Jurkat, Clone E6-1 (cell line): Measurements from ENCODE around the gene SLC38A1.
"Not testable (repeated sequence)": the region's sequence is repeated elsewhere in the genome, so short reads cannot be mapped to it uniquely, and the experiment has no call there.

ENCODE experiments used
- DNase-seq: peaks from one replicate; pipeline ENCODE4 v3.0.0-alpha.2; 2011; ENCODE audit warnings: low read depth, low spot score
- H3K4me3 ChIP-seq: 2 replicates; pipeline ENCODE4 v1.5.1; 2011; ENCODE audit warnings: mild to moderate bottlenecking, low read length, control low read depth, moderate library complexity

Gene SLC38A1

DNA sequence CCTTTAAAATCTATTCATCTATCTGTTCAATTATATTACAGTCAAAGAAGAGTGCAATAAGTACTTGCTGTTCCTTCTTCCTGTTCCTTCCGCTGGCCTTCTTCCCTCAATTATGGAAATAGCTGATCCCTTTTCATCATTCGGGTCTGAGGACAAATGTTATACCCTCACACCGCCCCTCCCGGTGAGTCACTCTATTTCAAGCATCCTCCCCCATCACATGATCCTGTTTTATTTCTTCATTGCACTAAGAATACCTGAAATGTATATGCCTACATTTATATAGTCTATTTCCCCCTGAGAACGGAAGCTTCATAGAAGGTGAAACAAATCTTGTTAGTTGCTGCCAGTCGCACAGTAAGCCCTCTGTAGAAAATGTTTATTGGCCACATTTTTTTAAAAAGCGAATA lies 2.5 kb downstream of the SLC38A1 start:
- peak; percentile 20 for DNase-seq
- H3K4me3 ChIP-seq: peak overlapping the region; percentile 92

DNA sequence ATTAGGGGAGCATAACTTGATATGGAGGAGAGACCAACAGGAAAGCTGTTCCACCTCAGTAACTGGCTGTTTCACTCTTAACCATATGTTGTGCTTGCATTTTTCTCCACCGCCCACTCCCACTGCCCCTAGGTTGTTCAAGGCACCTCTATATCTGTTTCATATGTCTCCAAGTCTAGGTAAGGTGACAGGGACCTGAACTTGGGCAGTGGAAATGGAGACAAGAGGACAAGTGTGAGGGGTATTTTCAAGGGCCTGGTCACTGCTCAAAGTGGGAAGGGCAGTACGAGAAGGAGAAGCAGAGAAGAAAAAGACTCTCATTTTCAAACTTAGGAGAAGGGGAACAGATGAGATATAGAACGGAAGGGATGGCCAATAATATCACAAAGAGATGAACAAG lies 3.1 kb downstream of the SLC38A1 start:
- DNase-seq: no peak
- no peak overlapping the region for H3K4me3 ChIP-seq

DNA sequence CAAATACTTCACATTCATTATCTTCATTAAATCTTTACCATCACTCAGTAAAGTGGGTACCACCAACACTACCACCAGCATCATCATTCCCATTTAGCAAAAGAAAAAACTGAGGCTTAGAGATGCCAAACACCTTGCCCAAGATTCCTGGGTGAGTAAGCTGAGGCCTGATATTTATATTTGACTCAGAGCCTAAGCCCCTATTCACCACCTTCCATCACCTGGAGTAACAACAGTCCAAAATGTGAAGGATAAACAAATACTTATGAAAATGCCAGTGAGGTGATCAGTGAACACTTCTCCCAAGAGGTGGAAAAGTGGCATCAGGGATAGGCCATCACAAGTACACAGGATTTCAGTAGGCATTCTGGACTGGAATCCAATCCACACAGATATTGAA lies 3.7 kb downstream of the SLC38A1 start:
- DNase-seq: no peak
- H3K4me3 ChIP-seq: no peak overlapping the region

DNA sequence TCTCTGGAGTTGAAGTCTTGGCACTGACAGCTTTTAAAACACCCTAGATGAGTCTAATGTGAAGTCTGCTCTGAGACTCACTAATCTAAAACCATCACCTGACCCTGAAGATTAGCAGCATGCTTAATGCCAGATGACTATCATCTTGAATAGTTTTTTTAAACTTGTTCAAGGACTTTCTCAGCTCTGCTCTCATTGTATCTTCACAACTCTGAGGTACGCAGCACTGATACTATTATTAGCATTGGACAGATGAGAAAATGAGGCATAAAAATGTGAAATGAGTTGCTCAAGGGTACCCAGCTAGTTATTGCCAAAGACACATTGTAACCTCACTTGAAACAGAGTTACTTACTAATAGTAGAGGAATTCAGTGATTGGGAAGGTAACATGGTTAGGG lies 4.8 kb downstream of the SLC38A1 start:
- H3K4me3 ChIP-seq: no peak overlapping the region
- DNase-seq: no peak

DNA sequence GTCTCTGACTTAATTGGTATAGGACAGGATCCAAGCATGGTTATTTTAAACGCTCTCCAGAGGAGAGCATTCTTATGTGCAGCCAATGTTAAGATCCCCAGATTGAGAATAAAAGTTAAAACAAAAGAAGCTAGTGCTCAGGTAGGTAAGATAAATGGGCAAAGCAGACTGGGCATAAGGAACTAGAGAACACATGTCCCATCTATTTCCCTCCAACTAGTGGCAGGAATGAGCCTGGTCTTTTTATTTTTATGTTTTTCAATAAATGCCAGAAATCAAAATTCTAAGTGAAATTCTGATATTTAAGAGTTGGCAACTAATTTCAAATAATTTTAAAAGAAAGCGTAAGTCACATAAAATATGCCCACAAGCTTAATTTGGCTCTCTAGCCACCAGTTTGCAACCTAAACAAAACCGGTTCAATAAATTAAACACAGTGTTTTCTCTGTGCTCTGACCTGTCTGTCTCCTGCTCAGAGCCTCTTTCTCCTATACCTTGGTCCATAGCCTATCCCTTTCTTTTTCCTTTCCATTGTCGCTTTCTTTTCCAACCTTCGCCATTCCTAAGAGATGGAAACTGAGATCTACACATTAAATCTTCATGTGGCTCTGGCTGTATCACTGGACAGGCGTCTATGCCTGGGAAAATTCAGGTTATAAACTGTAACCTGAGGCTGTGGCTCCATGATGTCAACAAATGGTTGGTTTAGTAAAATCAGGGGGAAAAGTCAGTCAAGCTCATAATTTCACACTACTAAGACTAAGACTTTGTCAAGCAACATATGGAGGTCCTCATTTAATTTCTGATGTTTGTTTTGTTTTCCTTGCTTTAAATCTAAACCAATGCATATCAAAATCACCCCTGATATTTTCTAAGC lies 5.5 kb downstream of the SLC38A1 start:
- DNase-seq: no peak
- no peak overlapping the region for H3K4me3 ChIP-seq

DNA sequence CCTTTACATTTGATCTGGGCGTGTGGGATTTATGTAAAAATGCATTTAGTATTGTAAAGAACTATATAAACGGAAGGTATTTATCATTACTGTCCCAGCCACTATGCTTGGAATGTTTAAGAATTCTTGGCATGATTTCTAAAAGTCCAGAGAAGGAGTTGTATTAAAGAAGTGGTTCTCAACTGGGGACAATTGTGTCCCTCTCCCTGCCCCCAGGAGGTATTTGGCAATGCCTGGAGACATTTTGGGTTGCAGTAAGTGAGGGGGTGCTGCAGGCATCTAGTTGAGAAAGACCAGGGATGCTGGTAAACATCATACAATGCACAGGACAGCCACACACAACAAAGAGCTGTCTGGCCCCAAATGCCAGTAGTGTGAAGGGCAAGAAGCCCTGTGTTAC lies 7.2 kb downstream of the SLC38A1 start:
- no peak overlapping the region for H3K4me3 ChIP-seq

DNA sequence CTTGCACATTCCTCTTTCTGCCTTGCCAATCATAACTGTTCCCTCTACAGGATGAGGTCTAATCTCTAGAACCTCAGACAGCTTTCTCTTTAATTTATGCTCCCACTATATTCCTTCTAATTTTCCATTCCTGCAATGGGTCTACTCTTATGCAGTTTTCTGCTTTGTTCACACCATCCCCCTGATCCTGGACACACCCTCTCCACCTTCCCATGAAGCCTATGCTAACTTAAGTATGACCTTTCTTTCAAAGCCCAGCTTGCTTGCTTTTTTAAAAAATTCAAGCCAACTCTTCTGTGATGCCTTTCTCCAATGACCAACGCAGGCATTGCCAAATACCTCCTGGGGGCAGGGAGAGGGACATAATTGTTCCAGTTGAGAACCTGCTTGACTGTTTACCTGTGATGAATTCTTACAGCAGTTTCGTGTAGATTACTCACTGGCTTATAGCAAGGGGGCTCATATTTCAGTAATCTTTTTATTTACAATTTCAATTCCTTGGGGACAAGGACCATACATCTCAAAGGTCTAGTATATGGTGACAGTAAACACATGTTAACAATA lies 7.8 kb downstream of the SLC38A1 start:
- no peak overlapping the region for H3K4me3 ChIP-seq
- no peak for DNase-seq

More for the DNA sequence above, 7.2 kb downstream of the SLC38A1 start:
- no peak for DNase-seq

DNA sequence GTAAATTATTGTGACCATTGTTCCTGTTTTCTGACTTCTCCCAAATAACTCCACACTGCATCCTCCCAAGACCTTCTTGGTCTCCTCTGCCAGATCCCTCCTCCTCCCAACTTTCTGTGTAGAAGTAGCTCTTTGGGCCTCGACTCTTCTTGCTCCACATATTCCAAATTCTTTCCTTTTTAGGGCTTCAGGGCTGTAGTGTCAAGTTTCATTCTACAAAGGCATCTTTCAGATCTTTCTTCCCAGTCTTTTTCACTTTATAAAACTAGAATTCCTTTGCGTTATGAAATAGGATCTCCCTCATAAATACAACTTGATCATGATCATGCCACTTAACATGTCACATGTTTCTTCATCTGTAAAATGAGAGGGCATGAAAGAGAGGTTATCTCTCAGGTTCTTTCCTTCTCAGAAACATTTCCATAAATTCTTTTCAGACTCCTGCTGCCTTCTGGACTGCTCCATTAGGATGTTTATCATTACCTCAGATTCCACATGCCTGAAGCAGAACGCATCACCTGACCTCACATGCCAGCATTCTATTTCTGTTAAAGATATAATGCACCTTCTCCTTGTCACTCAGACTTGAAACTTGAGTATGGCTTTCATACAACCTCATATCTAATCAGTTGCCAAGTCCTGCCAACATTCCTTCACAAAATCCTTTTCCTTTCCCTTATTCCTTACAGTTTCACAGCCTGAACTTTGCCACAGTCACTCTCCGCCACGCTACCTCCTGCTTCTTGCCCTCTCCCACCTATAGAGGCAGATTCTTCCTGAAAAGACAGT lies 8.5 kb downstream of the SLC38A1 start:
- DNase-seq: no peak
- H3K4me3 ChIP-seq: no peak overlapping the region

DNA sequence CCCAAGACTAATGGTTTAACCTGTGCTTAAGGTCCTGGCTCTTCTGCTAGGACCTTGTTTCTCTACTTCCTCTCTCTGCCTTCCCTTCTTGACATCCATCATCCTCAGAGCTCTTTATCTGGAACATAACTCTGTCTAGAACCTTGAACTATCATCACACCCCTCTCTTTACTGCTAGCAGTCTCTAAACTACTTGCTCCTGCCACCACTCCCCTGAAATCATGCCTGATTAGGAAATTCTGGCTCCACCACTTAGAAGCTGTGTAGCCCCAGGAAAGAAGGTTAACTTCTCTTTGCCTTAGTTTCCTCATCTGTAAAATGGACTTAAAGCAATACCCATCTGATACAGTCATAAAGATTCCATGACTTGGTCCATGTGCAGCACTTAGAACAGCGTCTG lies 9.1 kb downstream of the SLC38A1 start:
- no peak for DNase-seq
- no peak overlapping the region for H3K4me3 ChIP-seq

DNA sequence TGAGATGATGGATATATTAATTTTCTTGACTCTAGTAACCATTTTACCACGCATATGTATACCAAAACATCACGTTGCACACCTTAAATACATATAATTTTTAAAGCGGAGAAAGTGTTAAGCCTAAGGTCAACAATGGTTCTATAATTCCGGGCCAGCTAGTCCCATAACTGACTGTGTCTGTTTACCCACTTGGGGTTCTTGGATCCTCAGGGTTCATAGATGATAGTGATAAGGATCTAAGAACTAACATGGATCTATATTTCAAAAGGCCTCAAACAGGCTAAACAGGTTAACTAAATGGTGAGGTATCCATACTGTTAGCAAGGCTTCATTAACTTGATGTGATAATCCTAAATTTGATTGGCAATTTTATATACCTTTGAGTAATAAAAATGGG lies 9.8 kb downstream of the SLC38A1 start:
- no peak for DNase-seq
- H3K4me3 ChIP-seq: no peak overlapping the region

DNA sequence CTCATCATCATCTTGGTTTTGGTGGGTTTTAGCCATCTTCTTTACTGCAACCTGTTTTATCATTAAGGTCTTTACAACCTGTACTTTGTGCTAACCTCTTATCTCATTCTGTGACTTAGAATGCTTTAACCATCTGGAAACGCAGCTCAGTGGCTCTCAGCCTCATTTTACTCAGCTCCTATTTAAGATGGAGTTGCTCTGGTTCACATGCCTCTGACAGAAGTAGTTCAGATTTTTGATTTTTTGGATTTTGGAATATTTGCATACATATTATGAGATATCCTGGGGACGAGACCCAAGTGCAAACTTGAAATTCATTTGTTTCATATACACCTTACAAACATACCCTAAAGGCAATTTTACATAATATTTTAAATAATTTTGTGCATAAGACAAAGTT lies 10.7 kb downstream of the SLC38A1 start:
- DNase-seq: no peak
- no peak overlapping the region for H3K4me3 ChIP-seq

DNA sequence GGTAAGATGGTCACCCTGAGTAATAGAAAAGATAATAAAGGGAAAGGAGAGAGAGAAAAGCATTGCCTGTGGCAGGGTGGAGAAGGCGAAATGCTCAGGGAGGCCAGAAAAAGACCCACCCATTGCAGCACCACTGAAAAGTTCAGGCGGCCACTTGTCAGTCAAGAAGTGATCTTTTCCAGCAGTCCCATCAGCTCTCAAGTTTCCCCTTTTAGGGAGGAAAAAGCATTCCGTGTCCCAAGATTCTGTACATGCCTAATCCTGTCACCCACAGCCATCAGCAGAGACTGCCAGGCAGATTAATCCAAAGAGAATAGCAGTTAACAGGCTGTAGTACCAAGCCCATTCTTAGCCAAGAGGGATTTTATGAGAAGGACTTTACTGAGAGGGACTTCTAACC lies 11.9 kb downstream of the SLC38A1 start:
- H3K4me3 ChIP-seq: no peak overlapping the region
- DNase-seq: no peak

DNA sequence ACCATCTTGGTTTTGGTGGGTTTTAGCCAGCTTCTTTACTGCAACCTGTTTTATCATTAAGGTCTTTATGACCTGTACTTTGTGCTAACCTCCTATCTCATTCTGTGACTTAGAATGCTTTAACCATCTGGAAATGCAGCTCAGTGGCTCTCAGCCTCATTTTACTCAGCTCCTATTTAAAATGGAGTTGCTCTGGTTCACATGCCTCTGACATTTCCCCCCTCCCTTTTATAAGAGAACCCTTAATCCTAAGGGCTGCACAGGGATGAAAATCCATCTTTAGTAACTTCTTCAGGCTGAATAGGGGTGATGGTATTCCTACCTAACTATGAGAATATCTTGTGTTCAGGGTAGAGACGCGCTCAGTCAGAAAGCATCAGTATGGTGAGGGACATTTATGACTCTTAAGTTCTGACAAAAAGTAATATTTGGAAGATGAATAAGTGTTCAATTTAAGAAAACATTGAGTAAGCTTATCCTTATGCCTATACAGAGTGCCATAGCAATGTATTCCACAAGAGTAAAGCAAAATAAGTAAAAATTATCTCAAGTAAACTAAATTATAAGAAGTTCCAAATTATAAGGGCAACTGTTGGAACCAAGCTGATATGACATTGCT lies 15.2 kb downstream of the SLC38A1 start:
- H3K4me3 ChIP-seq: no peak overlapping the region
- no peak for DNase-seq

DNA sequence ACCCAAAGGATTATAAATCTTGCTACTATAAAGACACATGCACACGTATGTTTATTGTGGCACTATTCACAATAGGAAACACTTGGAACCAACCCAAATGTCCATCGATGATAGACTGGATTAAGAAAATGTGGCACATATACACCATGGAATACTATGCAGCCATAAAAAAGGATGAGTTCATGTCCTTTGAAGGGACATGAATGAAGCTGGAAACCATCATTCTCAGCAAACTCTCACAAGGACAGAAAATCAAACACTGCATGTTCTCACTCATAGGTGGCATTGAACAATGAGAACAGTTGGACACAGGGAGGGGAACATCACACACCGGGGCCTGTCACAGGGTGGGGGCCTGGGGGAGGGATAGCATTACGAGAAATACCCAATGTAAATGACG lies 16.8 kb downstream of the SLC38A1 start:
- not testable (repeated sequence) for H3K4me3 ChIP-seq, DNase-seq

DNA sequence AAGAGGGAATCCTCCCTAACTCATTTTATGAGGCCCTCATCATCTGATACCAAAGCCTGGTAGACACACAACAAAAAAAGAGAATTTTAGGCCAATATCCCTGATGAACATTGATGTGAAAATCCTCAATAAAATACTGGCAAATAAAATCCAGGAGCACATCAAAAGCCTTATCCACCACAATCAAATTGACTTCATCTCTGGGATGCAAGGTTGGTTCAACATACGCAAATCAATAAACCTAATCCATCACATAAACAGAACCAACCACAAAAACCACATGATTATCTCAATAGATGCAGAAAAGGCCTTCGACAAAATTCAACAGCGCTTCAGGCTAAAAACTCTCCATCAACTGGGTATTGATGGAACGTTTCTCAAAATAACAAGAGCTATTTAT lies 18.9 kb downstream of the SLC38A1 start:
- DNase-seq, H3K4me3 ChIP-seq: not testable (repeated sequence)

DNA sequence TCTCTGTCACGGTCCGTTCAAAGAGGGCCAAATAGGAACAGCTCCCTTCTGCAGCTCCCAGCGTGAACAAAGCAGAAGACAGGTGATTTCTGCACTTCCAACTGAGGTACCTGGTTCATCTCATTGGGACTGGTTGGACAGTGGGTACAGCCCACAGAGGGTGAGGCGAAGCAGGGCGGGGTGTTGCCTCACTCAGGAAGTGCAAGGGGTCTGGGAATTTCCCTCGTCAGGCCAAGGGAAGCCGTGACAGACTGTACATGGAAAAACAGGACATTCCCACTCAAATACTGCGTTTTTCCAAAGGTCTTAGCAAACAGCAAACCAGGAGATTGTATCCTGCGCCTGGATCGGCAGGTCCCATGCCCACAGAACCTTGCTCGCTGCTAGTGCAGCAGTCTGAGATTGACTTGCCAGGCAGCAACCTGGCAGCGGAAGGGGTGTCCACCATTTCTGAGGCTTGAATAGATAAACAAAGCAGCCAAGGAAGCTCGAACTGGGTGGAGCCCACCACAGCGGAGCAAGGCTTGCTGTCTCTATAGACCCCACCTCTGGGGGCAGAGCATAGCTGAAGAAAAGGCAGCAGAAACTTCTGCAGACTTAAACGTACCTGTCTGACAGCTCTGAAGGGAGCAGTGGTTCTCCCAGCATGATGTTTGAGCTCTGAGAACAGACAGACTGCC lies 22.7 kb downstream of the SLC38A1 start:
- no peak overlapping the region for H3K4me3 ChIP-seq
- no peak for DNase-seq

DNA sequence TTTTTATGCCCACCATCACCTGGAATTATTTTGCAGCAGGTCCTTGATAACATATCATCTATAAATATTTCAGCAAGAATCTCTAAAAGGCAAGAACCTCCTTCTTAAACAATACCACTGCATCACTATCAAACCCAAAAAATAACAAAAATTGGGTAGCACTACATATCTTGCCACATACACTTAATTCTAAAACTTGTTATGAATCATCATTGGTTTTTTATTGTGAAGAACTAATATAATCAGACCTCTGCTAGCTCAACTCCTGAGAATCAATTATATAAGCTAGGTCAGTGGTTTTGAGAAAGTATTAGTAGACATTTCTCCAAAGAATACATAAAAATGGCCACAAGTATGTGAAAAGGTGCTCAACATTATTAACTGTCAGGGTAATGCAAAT lies 23.8 kb downstream of the SLC38A1 start:
- no peak overlapping the region for H3K4me3 ChIP-seq
- no peak for DNase-seq

DNA sequence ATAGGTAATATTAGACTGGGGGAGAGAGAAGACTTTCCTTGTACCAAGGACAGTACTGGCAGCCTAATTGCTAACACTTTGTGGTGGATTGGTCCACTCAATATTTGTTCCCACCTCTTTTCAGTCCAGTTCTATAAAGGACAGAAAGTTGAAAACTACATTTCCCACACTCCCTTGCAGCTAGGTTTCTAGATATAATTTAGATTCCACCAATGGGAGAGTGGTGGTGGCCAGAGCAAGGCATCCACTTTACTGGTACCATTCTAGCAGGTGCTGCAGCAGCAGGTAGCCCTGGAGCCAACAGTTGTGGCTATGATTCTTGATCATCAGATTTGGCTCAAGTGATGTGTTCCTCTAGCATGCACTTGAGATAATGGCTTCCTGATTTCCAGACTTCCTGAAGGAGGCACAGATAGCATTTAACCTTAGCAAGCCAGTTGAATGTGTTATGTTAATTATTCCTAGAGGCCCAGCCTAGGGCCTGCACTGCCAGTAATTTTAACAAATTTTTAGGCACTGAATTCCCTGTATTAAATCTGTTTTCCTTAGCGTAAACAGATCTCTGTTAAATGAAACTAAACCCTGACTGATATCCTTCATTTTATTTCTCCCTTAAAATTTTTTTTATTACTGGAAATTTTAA lies 24.4 kb downstream of the SLC38A1 start:
- H3K4me3 ChIP-seq: no peak overlapping the region
- DNase-seq: no peak

DNA sequence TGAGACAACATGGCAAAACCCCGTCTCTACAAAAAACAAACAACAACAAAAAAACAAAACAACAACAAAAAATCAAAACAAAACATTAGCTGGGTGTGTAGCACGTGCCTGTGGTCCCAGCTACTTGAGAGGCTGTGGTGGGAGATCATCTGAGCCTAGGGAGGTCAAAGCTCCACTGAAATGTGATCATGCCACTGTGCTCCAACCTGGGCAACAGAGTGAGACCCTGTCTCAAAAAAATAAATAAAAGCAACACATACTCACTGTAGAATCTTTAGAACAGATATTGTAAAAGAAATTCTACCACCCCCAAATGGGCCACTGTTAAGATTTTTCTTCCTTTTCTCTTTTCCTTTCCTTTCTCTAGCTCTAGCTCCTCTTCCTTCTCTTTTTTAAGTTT lies 26.3 kb downstream of the SLC38A1 start:
- no peak overlapping the region for H3K4me3 ChIP-seq
- no peak for DNase-seq
